SK-N-SH treated with all-trans-retinoic acid at 6 μM for 48 hours (cell line): ENCODE measurements around the gene MAML2.

Source experiments
- ATAC-seq: fragments of 200-7000 bp; cut with Tn5 transposase; 3 replicates; pipeline ENCODE4 v1.9.1; 2020; ENCODE audit warnings: mild to moderate bottlenecking, moderate library complexity
- BACH2 ChIP-seq: fragments of 250-450 bp; sonication (Bioruptor Pico); IDR thresholded peaks from 2 replicates; pipeline ENCODE4 v1.9.0; 2021; ENCODE audit warnings: mild to moderate bottlenecking, borderline replicate concordance
- CSDC2 ChIP-seq: fragments of 250-450 bp; sonication (Bioruptor Pico); IDR thresholded peaks from 2 replicates; pipeline ENCODE4 v1.5.0; 2020; ENCODE audit warnings: mild to moderate bottlenecking, moderate library complexity
- ESRRG ChIP-seq: fragments of 250-450 bp; sonication (Bioruptor Pico); IDR thresholded peaks from 2 replicates; pipeline ENCODE4 v1.6.1; 2021; ENCODE audit warnings: mild to moderate bottlenecking
- GLIS3 ChIP-seq: fragments of 250-450 bp; sonication (Bioruptor Pico); IDR thresholded peaks from 2 replicates; pipeline ENCODE4 v1.5.0; 2020; ENCODE audit warnings: mild to moderate bottlenecking, moderate library complexity
- OSR1 ChIP-seq: fragments of 250-450 bp; sonication (Bioruptor Pico); IDR thresholded peaks from 2 replicates; pipeline ENCODE4 v1.8.0; 2022; ENCODE audit warnings: moderate library complexity, mild to moderate bottlenecking, inconsistent platforms
- PPARA ChIP-seq: fragments of 250-450 bp; sonication (Bioruptor Pico); IDR thresholded peaks from 2 replicates; pipeline ENCODE4 v1.5.0; 2020; ENCODE audit warnings: mild to moderate bottlenecking, borderline replicate concordance
- RARB ChIP-seq: fragments of 250-450 bp; sonication (Bioruptor Pico); IDR thresholded peaks from 2 replicates; pipeline ENCODE4 v1.8.0; 2021; ENCODE audit warnings: mild to moderate bottlenecking, moderate library complexity
- SNAI2 ChIP-seq: fragments of 250-450 bp; sonication (Bioruptor Pico); IDR thresholded peaks from 2 replicates; pipeline ENCODE4 v1.5.0; 2020; ENCODE audit warnings: mild to moderate bottlenecking, moderate library complexity
- TCF4 ChIP-seq: fragments of 250-450 bp; sonication (Bioruptor Pico); IDR thresholded peaks from 2 replicates; pipeline ENCODE4 v1.8.0; 2021; ENCODE audit warnings: mild to moderate bottlenecking, moderate library complexity, borderline replicate concordance
- ZC3H10 ChIP-seq: fragments of 250-450 bp; sonication (Bioruptor Pico); IDR thresholded peaks from 2 replicates; pipeline ENCODE4 v1.5.1; 2021; ENCODE audit warnings: mild to moderate bottlenecking, moderate library complexity
- ZFP3 ChIP-seq: fragments of 250-450 bp; sonication (Bioruptor Pico); IDR thresholded peaks from 2 replicates; pipeline ENCODE4 v1.5.0; 2020; ENCODE audit warnings: mild to moderate bottlenecking, moderate library complexity
- ZFP30 ChIP-seq: fragments of 450-650 bp; formaldehyde crosslinking; IDR thresholded peaks from 2 replicates; pipeline ENCODE4 v1.5.0; 2022; ENCODE audit warnings: mild to moderate bottlenecking, moderate library complexity
- ZNF565 ChIP-seq: fragments of 450-650 bp; formaldehyde crosslinking; conservative IDR thresholded peaks from 2 replicates; pipeline ENCODE4 v1.5.0; 2020; ENCODE audit warnings: low read depth, mild to moderate bottlenecking, moderate library complexity
- ZNF70 ChIP-seq: fragments of 450-650 bp; formaldehyde crosslinking; IDR thresholded peaks from 2 replicates; pipeline ENCODE4 v1.5.0; 2020; ENCODE audit warnings: mild to moderate bottlenecking, moderate library complexity
- ZNF8 ChIP-seq: fragments of 450-650 bp; formaldehyde crosslinking; IDR thresholded peaks from 2 replicates; pipeline ENCODE4 v1.5.0; 2020; ENCODE audit warnings: mild to moderate bottlenecking, moderate library complexity
- TF ChIP-seq, protein P1 (sequence below): fragments of 250-450 bp; sonication (Bioruptor Pico); IDR thresholded peaks from 2 replicates; pipeline ENCODE4 v1.5.1; 2021; ENCODE audit warnings: mild to moderate bottlenecking, moderate library complexity
- TF ChIP-seq, protein P2 (sequence below): fragments of 250-450 bp; sonication (Bioruptor Pico); IDR thresholded peaks from 2 replicates; pipeline ENCODE4 v1.8.0; 2021; ENCODE audit warnings: low read depth, mild to moderate bottlenecking, moderate library complexity, borderline replicate concordance
- TF ChIP-seq, protein P3 (sequence below): fragments of 250-450 bp; sonication (Bioruptor Pico); IDR thresholded peaks from 2 replicates; pipeline ENCODE4 v1.5.1; 2020; ENCODE audit warnings: low read depth, mild to moderate bottlenecking, moderate library complexity
- TF ChIP-seq, protein P4 (sequence below): fragments of 250-450 bp; sonication (Bioruptor Pico); IDR thresholded peaks from 2 replicates; pipeline ENCODE4 v1.5.0; 2020; ENCODE audit warnings: mild to moderate bottlenecking, moderate library complexity

The MAML2 gene

DNA sequence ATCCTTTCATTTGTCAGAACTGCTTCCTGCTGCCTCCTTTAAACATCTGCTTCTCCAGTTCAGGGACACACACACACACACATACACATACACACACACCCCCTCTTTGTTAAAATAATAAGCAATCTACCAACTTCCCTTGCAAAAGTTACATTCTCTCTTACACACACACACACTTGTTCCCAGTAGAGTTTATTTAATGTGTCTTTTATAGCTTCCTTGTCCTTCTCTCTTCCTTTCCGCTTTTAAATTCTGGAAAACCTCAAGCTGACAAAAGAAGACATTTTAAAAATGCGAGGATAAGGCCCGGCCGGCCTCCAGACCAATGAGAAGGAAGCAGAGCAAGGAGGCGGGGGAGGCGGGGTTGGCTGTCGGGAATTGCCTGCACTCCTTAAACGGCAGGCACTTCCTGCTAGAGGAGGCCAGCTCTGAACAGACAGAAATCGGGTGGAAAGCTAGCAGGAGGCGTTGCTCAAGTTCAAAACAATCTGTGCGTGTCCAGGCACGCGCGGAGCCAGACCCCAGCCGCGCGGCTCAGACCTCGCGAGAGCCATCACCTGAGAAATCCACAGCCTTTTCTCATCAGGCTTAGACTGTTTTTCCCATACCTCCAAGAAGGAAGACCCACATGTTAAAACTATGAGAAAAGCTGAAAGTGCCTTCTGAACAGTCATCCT, 99.9 kb downstream of the MAML2 start:
- TF ChIP-seq ZNF8 (CRISPR knock-in tag) (no peak), TCF4 (0 out of 2 replicates have a peak, but pooled peaks have one; percentile 48)
- ATAC-seq = peak; percentile 96

DNA sequence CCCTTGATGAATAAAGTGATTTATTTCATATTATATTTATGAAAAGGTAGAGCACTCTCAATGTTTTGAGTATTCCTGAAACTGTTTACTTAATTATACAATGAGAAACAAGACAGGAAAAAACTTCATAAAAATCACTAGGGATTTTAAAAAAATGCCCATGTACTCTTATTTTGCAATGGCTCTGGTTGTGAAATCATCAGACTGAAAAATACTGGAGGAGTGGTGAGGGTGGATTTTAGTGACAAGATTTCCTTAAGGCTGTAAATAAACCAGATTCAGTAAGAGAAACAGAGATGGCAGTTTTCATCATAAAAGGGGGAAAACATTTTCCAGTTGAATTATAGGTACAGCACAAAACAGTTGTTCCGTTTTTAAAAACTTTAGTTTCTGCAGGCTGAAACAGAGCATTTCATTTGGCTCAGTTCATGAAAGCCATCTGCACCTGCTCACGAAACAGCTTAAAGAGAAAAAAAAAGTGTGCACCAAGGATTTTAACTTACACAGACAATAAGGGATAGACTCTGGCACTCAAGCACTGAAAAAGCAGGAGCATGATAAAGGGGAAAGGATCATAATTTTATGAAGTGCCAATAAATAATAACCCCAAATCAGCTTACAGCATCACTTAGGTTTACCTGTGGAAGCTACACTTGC, 100.7 kb downstream of the MAML2 start:
- TF ChIP-seq PPARA (CRISPR knock-in tag) = no peak
- TF ChIP-seq ESRRG (CRISPR knock-in tag) = no peak
- TF ChIP-seq ZNF70 (CRISPR knock-in tag) = no peak
- TF ChIP-seq SNAI2 (CRISPR knock-in tag) = no peak
- no peak for TF ChIP-seq ZNF8 (CRISPR knock-in tag)
- TF ChIP-seq ZNF565 (CRISPR knock-in tag) = no peak
- no peak for TF ChIP-seq BACH2
- TF ChIP-seq, protein P1, sequence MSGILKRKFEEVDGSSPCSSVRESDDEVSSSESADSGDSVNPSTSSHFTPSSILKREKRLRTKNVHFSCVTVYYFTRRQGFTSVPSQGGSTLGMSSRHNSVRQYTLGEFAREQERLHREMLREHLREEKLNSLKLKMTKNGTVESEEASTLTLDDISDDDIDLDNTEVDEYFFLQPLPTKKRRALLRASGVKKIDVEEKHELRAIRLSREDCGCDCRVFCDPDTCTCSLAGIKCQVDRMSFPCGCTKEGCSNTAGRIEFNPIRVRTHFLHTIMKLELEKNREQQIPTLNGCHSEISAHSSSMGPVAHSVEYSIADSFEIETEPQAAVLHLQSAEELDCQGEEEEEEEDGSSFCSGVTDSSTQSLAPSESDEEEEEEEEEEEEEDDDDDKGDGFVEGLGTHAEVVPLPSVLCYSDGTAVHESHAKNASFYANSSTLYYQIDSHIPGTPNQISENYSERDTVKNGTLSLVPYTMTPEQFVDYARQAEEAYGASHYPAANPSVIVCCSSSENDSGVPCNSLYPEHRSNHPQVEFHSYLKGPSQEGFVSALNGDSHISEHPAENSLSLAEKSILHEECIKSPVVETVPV = no peak

DNA sequence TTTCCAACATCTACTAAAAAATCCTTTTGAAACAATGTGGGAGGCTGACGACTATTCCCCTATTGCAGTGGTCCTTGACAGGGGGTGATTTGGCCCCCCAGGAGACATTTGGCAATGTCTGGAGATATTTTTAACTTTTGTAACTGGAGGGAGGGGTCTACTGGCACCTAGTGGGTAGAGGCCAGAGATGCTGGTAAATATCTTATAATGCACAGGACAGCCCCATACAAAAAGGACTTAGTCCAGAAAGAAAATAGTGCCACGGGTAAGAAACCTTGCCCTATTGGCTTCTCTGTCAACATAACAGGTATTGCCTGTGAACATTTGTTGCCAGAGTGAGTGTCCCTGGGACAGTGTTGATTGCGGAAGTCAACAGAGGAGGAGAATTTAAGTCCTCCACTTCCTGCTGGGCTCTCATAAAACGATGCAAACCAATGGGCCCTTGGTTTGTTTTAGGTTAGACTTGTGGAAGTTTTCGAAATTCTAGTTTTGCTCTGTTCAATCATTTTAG, 101.6 kb downstream of the MAML2 start:
- no peak for TF ChIP-seq ZNF70 (CRISPR knock-in tag)
- no peak for ATAC-seq

More for the DNA sequence above, 100.7 kb downstream of the MAML2 start:
- no peak for ATAC-seq

DNA sequence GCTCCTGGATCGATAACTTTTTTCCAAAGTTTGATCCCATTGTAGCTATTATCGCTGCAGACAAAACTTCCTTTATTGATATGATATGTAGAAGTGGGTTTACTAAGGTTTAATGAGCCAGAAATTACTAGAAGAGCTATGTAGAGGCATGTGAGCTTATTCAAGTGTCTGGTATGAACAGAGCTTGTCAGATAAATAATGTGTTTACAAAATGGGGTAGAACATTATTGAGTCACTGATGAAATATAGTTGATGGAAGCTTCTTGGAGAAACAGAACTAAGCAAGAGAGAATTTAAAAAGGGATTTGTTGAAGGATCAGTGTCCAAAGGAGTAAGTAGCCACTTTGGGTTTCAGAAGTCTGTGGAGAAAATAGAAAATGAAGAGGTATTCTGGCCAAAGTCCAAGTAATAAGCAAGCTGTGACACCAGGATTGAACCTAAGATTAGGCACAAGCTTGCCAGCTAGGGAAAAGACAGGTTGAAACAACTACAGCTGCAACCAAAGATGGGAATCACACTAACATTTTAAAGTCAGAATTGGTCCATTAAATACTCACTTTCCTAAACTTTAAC, 104.3 kb downstream of the MAML2 start:
- no peak for ATAC-seq
- TF ChIP-seq SNAI2 (CRISPR knock-in tag) = no peak
- no peak for TF ChIP-seq GLIS3 (CRISPR knock-in tag)
- no peak for TF ChIP-seq TCF4

DNA sequence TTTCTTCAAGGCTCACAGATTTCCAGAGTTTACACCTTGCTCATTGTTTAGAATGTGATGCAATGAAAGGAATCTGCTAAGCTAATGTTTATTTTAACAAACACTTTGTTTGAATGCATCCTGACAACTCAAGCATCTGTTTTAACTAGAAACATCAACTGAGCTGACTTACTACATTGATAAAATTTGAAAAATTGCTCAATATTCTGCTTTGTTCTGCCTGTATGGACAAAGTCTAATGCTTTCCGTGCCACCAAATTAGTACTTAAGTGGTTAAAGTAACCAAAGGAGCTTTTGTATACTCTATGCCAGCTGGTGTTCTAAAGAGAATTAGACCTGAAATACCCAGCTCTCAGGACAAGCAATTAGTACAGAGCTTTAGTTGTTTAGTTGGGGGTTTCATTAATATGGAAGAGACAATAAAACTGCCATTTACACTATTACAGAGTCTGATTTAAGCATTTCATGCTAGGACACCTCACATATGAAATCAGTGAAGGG, 105.2 kb downstream of the MAML2 start:
- TF ChIP-seq, protein P2, sequence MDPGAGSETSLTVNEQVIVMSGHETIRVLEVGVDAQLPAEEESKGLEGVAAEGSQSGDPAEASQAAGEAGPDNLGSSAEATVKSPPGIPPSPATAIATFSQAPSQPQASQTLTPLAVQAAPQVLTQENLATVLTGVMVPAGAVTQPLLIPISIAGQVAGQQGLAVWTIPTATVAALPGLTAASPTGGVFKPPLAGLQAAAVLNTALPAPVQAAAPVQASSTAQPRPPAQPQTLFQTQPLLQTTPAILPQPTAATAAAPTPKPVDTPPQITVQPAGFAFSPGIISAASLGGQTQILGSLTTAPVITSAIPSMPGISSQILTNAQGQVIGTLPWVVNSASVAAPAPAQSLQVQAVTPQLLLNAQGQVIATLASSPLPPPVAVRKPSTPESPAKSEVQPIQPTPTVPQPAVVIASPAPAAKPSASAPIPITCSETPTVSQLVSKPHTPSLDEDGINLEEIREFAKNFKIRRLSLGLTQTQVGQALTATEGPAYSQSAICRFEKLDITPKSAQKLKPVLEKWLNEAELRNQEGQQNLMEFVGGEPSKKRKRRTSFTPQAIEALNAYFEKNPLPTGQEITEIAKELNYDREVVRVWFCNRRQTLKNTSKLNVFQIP (CRISPR knock-in tag) = no peak
- TF ChIP-seq ZFP30 (CRISPR knock-in tag) (no peak), TCF4 (no peak), BACH2 (no peak), ZC3H10 (CRISPR knock-in tag) (no peak), CSDC2 (CRISPR knock-in tag) (no peak), ZFP3 (CRISPR knock-in tag) (no peak), RARB (no peak), OSR1 (CRISPR knock-in tag) (no peak), PPARA (CRISPR knock-in tag) (no peak)
- TF ChIP-seq, protein P3, sequence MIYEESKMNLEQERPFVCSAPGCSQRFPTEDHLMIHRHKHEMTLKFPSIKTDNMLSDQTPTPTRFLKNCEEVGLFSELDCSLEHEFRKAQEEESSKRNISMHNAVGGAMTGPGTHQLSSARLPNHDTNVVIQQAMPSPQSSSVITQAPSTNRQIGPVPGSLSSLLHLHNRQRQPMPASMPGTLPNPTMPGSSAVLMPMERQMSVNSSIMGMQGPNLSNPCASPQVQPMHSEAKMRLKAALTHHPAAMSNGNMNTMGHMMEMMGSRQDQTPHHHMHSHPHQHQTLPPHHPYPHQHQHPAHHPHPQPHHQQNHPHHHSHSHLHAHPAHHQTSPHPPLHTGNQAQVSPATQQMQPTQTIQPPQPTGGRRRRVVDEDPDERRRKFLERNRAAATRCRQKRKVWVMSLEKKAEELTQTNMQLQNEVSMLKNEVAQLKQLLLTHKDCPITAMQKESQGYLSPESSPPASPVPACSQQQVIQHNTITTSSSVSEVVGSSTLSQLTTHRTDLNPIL (CRISPR knock-in tag) = no peak
- TF ChIP-seq, protein P1 = no peak
- TF ChIP-seq, protein P4, sequence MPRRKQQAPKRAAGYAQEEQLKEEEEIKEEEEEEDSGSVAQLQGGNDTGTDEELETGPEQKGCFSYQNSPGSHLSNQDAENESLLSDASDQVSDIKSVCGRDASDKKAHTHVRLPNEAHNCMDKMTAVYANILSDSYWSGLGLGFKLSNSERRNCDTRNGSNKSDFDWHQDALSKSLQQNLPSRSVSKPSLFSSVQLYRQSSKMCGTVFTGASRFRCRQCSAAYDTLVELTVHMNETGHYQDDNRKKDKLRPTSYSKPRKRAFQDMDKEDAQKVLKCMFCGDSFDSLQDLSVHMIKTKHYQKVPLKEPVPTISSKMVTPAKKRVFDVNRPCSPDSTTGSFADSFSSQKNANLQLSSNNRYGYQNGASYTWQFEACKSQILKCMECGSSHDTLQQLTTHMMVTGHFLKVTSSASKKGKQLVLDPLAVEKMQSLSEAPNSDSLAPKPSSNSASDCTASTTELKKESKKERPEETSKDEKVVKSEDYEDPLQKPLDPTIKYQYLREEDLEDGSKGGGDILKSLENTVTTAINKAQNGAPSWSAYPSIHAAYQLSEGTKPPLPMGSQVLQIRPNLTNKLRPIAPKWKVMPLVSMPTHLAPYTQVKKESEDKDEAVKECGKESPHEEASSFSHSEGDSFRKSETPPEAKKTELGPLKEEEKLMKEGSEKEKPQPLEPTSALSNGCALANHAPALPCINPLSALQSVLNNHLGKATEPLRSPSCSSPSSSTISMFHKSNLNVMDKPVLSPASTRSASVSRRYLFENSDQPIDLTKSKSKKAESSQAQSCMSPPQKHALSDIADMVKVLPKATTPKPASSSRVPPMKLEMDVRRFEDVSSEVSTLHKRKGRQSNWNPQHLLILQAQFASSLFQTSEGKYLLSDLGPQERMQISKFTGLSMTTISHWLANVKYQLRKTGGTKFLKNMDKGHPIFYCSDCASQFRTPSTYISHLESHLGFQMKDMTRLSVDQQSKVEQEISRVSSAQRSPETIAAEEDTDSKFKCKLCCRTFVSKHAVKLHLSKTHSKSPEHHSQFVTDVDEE = no peak
- ATAC-seq = no peak
